NCI-H187 (cell line): Measurements from ENCODE around the gene RPS29.

Experiments
- DNase-seq, 2 experiments: peaks; one replicate each; lab custom pipeline; 2025; lab: John Stamatoyannopoulos, UW

Gene RPS29

DNA sequence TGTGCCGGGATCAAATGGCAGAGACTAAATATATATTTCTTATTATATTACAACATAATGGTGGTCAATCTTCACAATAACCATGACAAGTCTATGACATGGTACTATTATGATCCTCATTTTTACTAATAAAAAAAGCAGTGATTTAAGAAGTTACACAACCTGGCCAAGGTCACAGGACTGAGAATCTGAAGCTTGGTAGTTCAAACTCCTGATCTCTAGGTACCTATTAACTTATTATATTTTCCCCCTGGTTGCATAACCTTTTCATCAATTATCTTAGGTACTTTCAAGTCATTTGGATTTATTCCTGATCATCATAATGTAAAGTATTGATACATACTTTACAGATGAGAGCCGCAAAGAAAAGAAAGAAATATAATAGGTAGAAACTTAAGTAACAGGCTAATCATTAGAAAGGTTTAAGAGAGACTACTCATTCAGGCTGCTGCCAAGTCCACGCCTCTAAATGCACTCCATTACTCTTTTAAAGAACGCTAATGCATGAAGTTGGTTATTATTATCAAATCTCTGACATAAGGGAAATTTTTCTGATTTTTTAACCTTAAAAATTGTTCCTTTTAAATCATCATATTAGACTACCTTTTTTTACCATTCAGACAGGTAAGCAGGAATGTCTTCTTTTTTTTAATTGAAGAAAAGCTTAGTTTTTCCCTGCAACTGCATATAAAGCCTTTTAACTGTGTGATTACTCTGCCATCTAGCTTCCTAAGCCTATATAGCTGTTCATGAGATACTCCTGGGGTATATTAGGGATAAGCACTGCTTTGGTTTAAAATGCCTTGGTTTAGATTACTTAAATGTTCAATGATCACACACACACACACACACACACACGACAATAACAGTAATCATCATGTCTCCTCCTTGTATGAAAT, 35.6 kb downstream of the RPS29 start:
- no peak for DNase-seq

- no peak for DNase-seq
Measured at GRCh38 chr14:49549881-49550280, 36.3 kb downstream of the RPS29 start.

DNA sequence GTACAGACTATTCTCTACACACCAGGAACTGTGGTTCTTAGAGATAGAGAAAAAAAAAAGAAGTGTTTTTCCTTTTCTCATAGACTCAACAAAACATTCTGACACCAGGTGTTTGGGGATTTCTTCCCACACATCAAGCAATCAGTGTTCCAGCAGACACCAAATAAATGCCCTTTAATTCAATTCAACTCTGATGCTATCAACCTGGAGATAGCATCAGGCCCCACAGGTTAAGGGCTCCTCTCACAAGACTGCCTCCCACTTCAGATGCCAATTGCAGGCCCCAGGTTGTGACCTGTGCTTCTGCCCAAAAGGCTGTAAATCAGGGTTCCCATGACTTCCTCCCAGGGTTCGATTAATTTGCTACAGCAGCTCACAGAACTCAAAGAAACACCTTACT, 36.7 kb downstream of the RPS29 start:
- DNase-seq, result no peak

DNA sequence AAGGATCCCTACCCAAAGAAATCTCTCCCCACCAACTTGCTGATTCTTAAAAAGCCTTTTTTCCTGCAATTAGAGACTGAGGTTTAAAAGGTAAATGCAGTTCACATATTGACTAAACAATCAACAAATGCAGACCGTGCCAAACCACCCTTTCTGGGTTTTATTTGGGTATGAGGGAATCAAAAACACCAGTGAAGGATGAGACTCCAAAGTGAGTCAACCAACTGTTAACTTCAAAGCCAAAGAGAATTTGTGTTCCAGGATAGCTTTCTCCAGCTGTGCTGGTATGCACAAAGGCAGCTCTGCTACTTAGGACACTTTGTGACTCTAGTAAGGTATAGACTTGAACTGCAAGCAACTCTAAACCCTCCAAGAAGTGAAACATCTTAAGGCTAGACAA, 39.4 kb downstream of the RPS29 start:
- DNase-seq, result no peak

- DNase-seq, result no peak
Measured at GRCh38 chr14:49545716-49546115, 40.5 kb downstream of the RPS29 start.

- no peak for DNase-seq
Measured at GRCh38 chr14:49545071-49545470, 41.1 kb downstream of the RPS29 start.

GRCh38 chr14:49541049-49541448, 45.1 kb downstream of the RPS29 start:
- DNase-seq, result no peak

GRCh38 chr14:49538852-49539251, 47.3 kb downstream of the RPS29 start:
- DNase-seq, result no peak
